Measurements from ENCODE around the gene HSF5.

GRCh38 chr17:58373003-58373402 lies 115.2 kb downstream of the HSF5 start:
- TF ChIP-seq CTCF (IDR thresholded peaks at IDR 0.05): no peak
- no peak for TF ChIP-seq ZFX (IDR thresholded peaks at IDR 0.05; ENCODE audit: borderline replicate concordance)
